Measurements from ENCODE around the gene HRH1.

GRCh38 chr3:11273891-11274291, 119.6 kb downstream of the HRH1 start:
- no peak for TF ChIP-seq CTCF (IDR thresholded peaks at IDR 0.05)
- peak in 1 of 2 donors; percentile 15 for TF ChIP-seq POLR2AphosphoS5 (IDR thresholded peaks at IDR 0.05)

All from esophagus muscularis mucosa (tissue), 3 donors.